HepG2 (cell line): Measurements from ENCODE around the gene ATXN7L3. TPM values are rescaled to one million over a fixed set of nuclear protein-coding genes. Genes with fewer than 3 reads are reported as not detected.

Experiments
- AGO1 ChIP-seq: fragments of 200-400 bp; formaldehyde crosslinking; IDR thresholded peaks from 2 replicates; pipeline ENCODE4 v1.6.1; 2017; ENCODE audit warnings: mild to moderate bottlenecking, low read depth, low read length, moderate library complexity; ENCODE audit not compliant: poor library complexity, severe bottlenecking
- AGO2 ChIP-seq: fragments of 200-400 bp; formaldehyde crosslinking; optimal IDR thresholded peaks from 2 replicates; pipeline ENCODE3; 2017; ENCODE audit warnings: mild to moderate bottlenecking, low read depth, low read length, moderate library complexity
- ARID4A ChIP-seq: sonication (generic); formaldehyde crosslinking; IDR thresholded peaks from 2 replicates; pipeline ENCODE4 v1.5.0; 2020; ENCODE audit warnings: mild to moderate bottlenecking, missing genetic modification reagents, borderline replicate concordance
- E2F2 ChIP-seq: sonication (generic); formaldehyde crosslinking; IDR thresholded peaks from 2 replicates; pipeline ENCODE4 v1.4.0; 2020; ENCODE audit warnings: missing genetic modification reagents, borderline replicate concordance
- GFI1 ChIP-seq: sonication (generic); formaldehyde crosslinking; IDR thresholded peaks from 2 replicates; pipeline ENCODE4 v1.5.0; 2020; ENCODE audit warnings: missing genetic modification reagents, mild to moderate bottlenecking, borderline replicate concordance
- ISL2 ChIP-seq: sonication (generic); formaldehyde crosslinking; IDR thresholded peaks from 2 replicates; pipeline ENCODE4 v1.5.0; 2020; ENCODE audit warnings: missing genetic modification reagents
- MEF2D ChIP-seq: sonication (generic); formaldehyde crosslinking; IDR thresholded peaks from 2 replicates; pipeline ENCODE4 v1.5.1; 2020; ENCODE audit warnings: mild to moderate bottlenecking, missing genetic modification reagents
- NR0B2 ChIP-seq: sonication (generic); formaldehyde crosslinking; IDR thresholded peaks from 2 replicates; pipeline ENCODE4 v1.4.0; 2020; ENCODE audit warnings: mild to moderate bottlenecking, missing genetic modification reagents
- UBTF ChIP-seq: sonication (generic); formaldehyde crosslinking; IDR thresholded peaks from 2 replicates; pipeline ENCODE4 v1.4.0; 2020; ENCODE audit warnings: mild to moderate bottlenecking, missing genetic modification reagents
- YY1 ChIP-seq: IDR thresholded peaks from 2 replicates; pipeline ENCODE4 v1.6.1; 2011; ENCODE audit warnings: low read length, low read depth, moderate library complexity, mild to moderate bottlenecking; ENCODE audit not compliant: insufficient read depth, insufficient replicate concordance
- ZBTB43 ChIP-seq: sonication (generic); formaldehyde crosslinking; conservative IDR thresholded peaks from 2 replicates; pipeline ENCODE4 v1.4.0; 2020; ENCODE audit warnings: missing genetic modification reagents
- ZGPAT ChIP-seq: IDR thresholded peaks from 2 replicates; pipeline ENCODE4 v1.6.1; 2016; ENCODE audit warnings: mild to moderate bottlenecking
- ZNF230 ChIP-seq: sonication (generic); formaldehyde crosslinking; IDR thresholded peaks from 2 replicates; pipeline ENCODE4 v1.4.0; 2020; ENCODE audit warnings: mild to moderate bottlenecking, missing genetic modification reagents
- ZNF441 ChIP-seq: sonication (generic); formaldehyde crosslinking; IDR thresholded peaks from 2 replicates; pipeline ENCODE4 v1.7.0; 2021; ENCODE audit warnings: missing genetic modification reagents, borderline replicate concordance
- ZNF451 ChIP-seq: sonication (generic); formaldehyde crosslinking; IDR thresholded peaks from 2 replicates; pipeline ENCODE4 v1.5.0; 2020; ENCODE audit warnings: mild to moderate bottlenecking, missing genetic modification reagents
- ZNF460 ChIP-seq: sonication (generic); formaldehyde crosslinking; IDR thresholded peaks from 2 replicates; pipeline ENCODE4 v1.5.1; 2020; ENCODE audit warnings: missing genetic modification reagents, mild to moderate bottlenecking, borderline replicate concordance
- polyA plus RNA-seq, 8 experiments: library from polyadenylated mRNA; depleted of rRNA in 3 of 8; stranded (reverse) in 7 of 8; unstranded in 1 of 8; fragments of >200 nt; fragmentation: Illumina TruSeq in 4 of 8; extraction: Trizol in 4 of 8; gene quantifications; 2 replicates each; pipeline versions ENCODE4 v1.2.1 to v1.2.3, GENCODE V29; 2011 to 2016; ENCODE audit warnings: low read depth in 4 of 8, missing spikeins in 1 of 8, mixed read lengths in 1 of 8; ENCODE audit not compliant: insufficient read depth in 1 of 8
- total RNA-seq, 5 experiments: library from RNA; depleted of rRNA; stranded (reverse); fragments of >200 nt; fragmentation: Illumina TruSeq; extraction: Trizol; gene quantifications; 2 replicates each; pipeline ENCODE4 v1.2.3, GENCODE V29; 2016; ENCODE audit warnings: low read depth in 1 of 5

ATXN7L3 gene
- total and polyA plus RNA-seq, 2 of the 13 experiments (the other 11 are each of a cell fraction or from before 2014, with no cell fraction given) = 44.5 to 59.1 TPM

GRCh38 chr17:44222112-44222869 lies 22.6 kb upstream of the ATXN7L3 start (continued):
- peak; percentile 48; the same call in 1 of the 2 replicates for TF ChIP-seq ARID4A (CRISPR knock-in tag)
- TF ChIP-seq ZNF451 (CRISPR knock-in tag) = no peak
- peak; percentile 96 for TF ChIP-seq AGO2
- TF ChIP-seq UBTF = peak; percentile 91
- TF ChIP-seq ZNF230 (CRISPR knock-in tag) = peak; percentile 65; the same call in 1 of the 2 replicates
- TF ChIP-seq E2F2 (CRISPR knock-in tag) = no peak
- TF ChIP-seq ZGPAT (CRISPR knock-in tag) = 0 out of 2 replicates have a peak, but pooled peaks have one; percentile 33
- TF ChIP-seq ZBTB43 (CRISPR knock-in tag) = peak; percentile 68; the same call in 1 of the 2 replicates
- 0 out of 2 replicates have a peak, but pooled peaks have one; percentile 35 for TF ChIP-seq NR0B2 (CRISPR knock-in tag)
- no peak for TF ChIP-seq ZNF441
- TF ChIP-seq ISL2 (CRISPR knock-in tag) = peak; percentile 61; the same call in 1 of the 2 replicates
- TF ChIP-seq AGO1 = peak; percentile 88
- no peak for TF ChIP-seq ZNF460 (CRISPR knock-in tag)
- peak; percentile 29 for TF ChIP-seq YY1
- no peak; the same call in 1 of the 2 replicates for TF ChIP-seq GFI1 (CRISPR knock-in tag)
- no peak for TF ChIP-seq MEF2D
